ENCODE data around the gene KCNIP2.

DNA sequence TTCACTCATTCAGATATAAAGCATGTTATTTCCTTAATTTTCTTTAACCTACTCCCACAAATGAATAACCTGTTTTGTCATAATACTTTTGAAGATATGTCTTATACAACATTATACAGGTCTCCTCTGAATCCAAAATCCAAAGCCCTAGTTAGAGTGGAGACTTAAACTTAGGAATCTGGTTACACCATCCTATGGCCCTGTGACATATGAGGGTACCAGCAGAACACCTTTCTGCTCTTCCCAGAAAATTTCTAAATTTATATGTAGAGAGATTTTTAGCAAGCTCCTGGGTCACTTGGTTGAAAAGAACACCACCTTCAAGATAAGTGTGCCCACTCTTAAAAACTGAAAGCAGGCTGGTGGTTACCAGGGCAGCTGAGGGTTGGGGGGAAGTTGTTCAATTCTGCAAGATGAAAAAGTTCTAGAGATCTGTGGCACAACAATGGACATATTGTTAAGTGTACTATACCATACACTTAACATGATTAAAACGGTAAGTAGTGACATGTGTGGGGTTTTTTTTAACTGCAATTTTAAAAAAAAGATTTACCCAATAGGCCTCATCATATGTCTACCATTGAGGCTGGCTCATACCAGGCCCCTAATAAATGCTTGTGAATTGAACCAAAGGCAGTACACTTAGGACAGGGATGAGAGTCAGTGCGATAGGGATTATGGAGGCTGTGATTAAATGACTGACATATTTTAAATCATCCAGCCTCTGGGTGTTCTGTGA is 37.6 kb upstream of the KCNIP2 start:
- TF ChIP-seq CTCF (IDR thresholded peaks at IDR 0.05), result no peak
- no peak for TF ChIP-seq POLR2A (IDR thresholded peaks at IDR 0.05; ENCODE audit: low read depth)
- TF ChIP-seq POLR2AphosphoS5 (IDR thresholded peaks at IDR 0.05), result no peak
- no peak for TF ChIP-seq EP300 (IDR thresholded peaks at IDR 0.05)

Data from esophagus muscularis mucosa (tissue), 4 donors.